Measurements from ENCODE around the gene SCYL1. TPM values are rescaled to one million over a fixed set of nuclear protein-coding genes. Genes with fewer than 3 reads are reported as not detected.

Gene SCYL1
- total and polyA plus RNA-seq, 4 donors = 33.7 to 62.0 (median 52.6) TPM

DNA sequence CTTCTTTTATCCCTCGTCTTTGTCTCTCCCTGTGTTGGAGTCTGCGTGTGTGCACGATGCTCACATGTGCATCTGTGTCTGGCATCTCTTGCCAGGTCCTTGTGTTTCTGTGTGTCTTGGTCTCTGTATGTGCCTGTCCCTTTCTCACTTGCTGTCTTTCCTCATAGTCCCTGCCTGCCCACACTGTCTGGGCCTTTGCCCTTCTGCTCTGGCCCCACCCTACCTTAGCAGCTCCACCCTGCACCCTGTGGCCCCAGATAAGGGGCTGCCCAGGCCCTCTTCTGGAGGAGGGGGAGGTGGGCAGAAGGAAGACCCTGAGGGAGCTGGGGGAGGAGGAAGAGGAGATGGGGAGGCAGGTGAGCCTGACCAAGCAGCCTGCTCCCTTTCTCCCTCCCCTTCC is 53.8 kb downstream of the SCYL1 start:
- Histone ChIP-seq H3K36me3 (ENCODE audit: control insufficient read depth in 4 of 4, insufficient read depth in 3 of 4, low read depth in 1 of 4, low read length in 3 of 4) (peaks cover 0 to 7% (median 1%) of the 10 kb centered on the region in 4 donors), H3K9ac (ENCODE audit: low read depth in 1 of 2, low read length in 2 of 2) (no peak overlapping the region), H3K27ac (ENCODE audit: low read depth in 1 of 2, low read length in 2 of 2) (no peak overlapping the region), H3K27me3 (ENCODE audit: control insufficient read depth in 4 of 4, insufficient read depth in 4 of 4, low read length in 3 of 4) (no peaks in the 10 kb centered on the region), H3K9me3 (ENCODE audit: control insufficient read depth in 4 of 4, low read length in 3 of 4) (no peaks in the 10 kb centered on the region), H3K4me1 (ENCODE audit: control insufficient read depth in 4 of 4, insufficient read depth in 4 of 4, low read length in 3 of 4) (peaks cover 12 to 34% (median 24%) of the 10 kb centered on the region in 4 donors), H3K4me3 (ENCODE audit: low read depth in 1 of 3, low read length in 3 of 3) (no peak overlapping the region)
- DNase-seq (ENCODE audit: low spot score) = peak; percentile 76
- no peak for TF ChIP-seq ATF3 (IDR thresholded peaks at IDR 0.05)
- TF ChIP-seq RAD21 (IDR thresholded peaks at IDR 0.05) = no peak
- TF ChIP-seq GABPA (IDR thresholded peaks at IDR 0.05 in 1 of 2, conservative IDR thresholded peaks at IDR 0.05 in 1 of 2) = no peak
- no peak for TF ChIP-seq NR2F2 (IDR thresholded peaks at IDR 0.05)
- no peak for TF ChIP-seq TAF1 (conservative IDR thresholded peaks at IDR 0.05)
- TF ChIP-seq EGR1 (IDR thresholded peaks at IDR 0.05; ENCODE audit: low read depth in 2 of 2) = no peak
- TF ChIP-seq FOXA1 (IDR thresholded peaks at IDR 0.05) = no peak
- no peak for TF ChIP-seq JUND (IDR thresholded peaks at IDR 0.05)
- TF ChIP-seq, protein P1, sequence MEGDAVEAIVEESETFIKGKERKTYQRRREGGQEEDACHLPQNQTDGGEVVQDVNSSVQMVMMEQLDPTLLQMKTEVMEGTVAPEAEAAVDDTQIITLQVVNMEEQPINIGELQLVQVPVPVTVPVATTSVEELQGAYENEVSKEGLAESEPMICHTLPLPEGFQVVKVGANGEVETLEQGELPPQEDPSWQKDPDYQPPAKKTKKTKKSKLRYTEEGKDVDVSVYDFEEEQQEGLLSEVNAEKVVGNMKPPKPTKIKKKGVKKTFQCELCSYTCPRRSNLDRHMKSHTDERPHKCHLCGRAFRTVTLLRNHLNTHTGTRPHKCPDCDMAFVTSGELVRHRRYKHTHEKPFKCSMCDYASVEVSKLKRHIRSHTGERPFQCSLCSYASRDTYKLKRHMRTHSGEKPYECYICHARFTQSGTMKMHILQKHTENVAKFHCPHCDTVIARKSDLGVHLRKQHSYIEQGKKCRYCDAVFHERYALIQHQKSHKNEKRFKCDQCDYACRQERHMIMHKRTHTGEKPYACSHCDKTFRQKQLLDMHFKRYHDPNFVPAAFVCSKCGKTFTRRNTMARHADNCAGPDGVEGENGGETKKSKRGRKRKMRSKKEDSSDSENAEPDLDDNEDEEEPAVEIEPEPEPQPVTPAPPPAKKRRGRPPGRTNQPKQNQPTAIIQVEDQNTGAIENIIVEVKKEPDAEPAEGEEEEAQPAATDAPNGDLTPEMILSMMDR (IDR thresholded peaks at IDR 0.05; ENCODE audit: low read depth, low read length, missing input control) = no peak
- TF ChIP-seq, protein P2, sequence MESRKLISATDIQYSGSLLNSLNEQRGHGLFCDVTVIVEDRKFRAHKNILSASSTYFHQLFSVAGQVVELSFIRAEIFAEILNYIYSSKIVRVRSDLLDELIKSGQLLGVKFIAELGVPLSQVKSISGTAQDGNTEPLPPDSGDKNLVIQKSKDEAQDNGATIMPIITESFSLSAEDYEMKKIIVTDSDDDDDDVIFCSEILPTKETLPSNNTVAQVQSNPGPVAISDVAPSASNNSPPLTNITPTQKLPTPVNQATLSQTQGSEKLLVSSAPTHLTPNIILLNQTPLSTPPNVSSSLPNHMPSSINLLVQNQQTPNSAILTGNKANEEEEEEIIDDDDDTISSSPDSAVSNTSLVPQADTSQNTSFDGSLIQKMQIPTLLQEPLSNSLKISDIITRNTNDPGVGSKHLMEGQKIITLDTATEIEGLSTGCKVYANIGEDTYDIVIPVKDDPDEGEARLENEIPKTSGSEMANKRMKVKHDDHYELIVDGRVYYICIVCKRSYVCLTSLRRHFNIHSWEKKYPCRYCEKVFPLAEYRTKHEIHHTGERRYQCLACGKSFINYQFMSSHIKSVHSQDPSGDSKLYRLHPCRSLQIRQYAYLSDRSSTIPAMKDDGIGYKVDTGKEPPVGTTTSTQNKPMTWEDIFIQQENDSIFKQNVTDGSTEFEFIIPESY (IDR thresholded peaks at IDR 0.05) = no peak
- TF ChIP-seq, protein P3, sequence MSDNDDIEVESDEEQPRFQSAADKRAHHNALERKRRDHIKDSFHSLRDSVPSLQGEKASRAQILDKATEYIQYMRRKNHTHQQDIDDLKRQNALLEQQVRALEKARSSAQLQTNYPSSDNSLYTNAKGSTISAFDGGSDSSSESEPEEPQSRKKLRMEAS (IDR thresholded peaks at IDR 0.05) = no peak
- WGBS = 92% methylated on average over 3 of the region's 3 CpGs

DNA sequence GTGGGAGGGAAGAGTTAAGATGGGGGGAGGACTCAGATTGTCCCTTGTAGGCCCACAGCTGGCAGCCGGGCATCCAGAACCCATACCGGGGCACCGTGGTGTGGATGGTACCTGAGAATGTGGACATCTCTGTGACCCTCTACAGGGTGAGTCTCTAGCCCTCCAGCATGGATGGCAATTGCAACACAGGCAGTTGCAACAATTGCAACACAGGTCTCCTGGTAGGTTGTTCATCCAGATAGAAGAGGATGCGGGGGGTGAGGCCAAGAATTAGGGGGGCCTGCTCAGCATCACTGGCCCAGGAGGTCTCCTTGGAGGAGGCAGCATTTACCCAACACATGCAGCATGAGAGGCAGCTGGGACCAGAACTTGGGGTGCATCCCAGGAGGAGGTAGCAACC is 54.4 kb downstream of the SCYL1 start:
- Histone ChIP-seq H3K9me3 (ENCODE audit: control insufficient read depth in 4 of 4, low read length in 3 of 4) (no peaks in the 10 kb centered on the region), H3K27ac (ENCODE audit: low read depth in 1 of 2, low read length in 2 of 2) (no peak overlapping the region), H3K36me3 (ENCODE audit: control insufficient read depth in 4 of 4, insufficient read depth in 3 of 4, low read depth in 1 of 4, low read length in 3 of 4) (peaks cover 0 to 7% (median 1%) of the 10 kb centered on the region in 4 donors), H3K9ac (ENCODE audit: low read depth in 1 of 2, low read length in 2 of 2) (no peak overlapping the region), H3K27me3 (ENCODE audit: control insufficient read depth in 4 of 4, insufficient read depth in 4 of 4, low read length in 3 of 4) (no peaks in the 10 kb centered on the region), H3K4me3 (ENCODE audit: low read depth in 1 of 3, low read length in 3 of 3) (no peak overlapping the region), H3K4me1 (ENCODE audit: control insufficient read depth in 4 of 4, insufficient read depth in 4 of 4, low read length in 3 of 4) (peaks cover 9 to 30% (median 20%) of the 10 kb centered on the region in 4 donors)
- WGBS = 88% methylated on average over 4 of the region's 4 CpGs
- no peak for DNase-seq (ENCODE audit: low spot score)
- TF ChIP-seq ATF3 (IDR thresholded peaks at IDR 0.05) = no peak
- TF ChIP-seq, protein P2 (IDR thresholded peaks at IDR 0.05) = no peak
- TF ChIP-seq, protein P3 (IDR thresholded peaks at IDR 0.05) = no peak
